ENCODE results near the gene C4BPB. TPM values are rescaled to one million over a fixed set of nuclear protein-coding genes. Genes with fewer than 3 reads are reported as not detected.

Gene C4BPB
- total and polyA plus RNA-seq, 2 of the 4 experiments (the other 2 are of a cell fraction), result not detected

GRCh38 chr1:207047505-207047904 lies 41.2 kb upstream of the C4BPB start:
- no peak overlapping the region for H4K8ac ChIP-seq (ENCODE audit: low read depth in 2 of 2, low read length in 2 of 2)
- H3K36me3 ChIP-seq (ENCODE audit: control insufficient read depth, insufficient read depth, low read length), result peaks cover 7% of the 10 kb centered on the region
- intact Hi-C loops (cut with micrococcal nuclease) (no loop called here), dilution Hi-C loops (cut with HindIII; ENCODE audit: low sequenced_read_pairs, unreplicated experiment) (no loop called here), in situ Hi-C loops (cut with MboI; ENCODE audit: low sequenced_read_pairs) (no loop called here)
- no peak overlapping the region for H2BK5ac ChIP-seq (ENCODE audit: low read depth, low read length, poor library complexity, severe bottlenecking)
- H3K4me1 ChIP-seq (ENCODE audit: control insufficient read depth, insufficient read depth, low read length), result peaks cover 4% of the 10 kb centered on the region; the same call in 1 of the 2 replicates
- no peak overlapping the region for H3K27ac ChIP-seq (ENCODE audit: insufficient read depth, low read length)
- no peak for DNase-seq
- H3K4ac ChIP-seq (ENCODE audit: low read depth, low read length), result no peak overlapping the region
- no peak overlapping the region for H3K56ac ChIP-seq (ENCODE audit: extremely low read depth, insufficient read depth, low read length)
- no peak for ATAC-seq (ENCODE audit: low read depth)
- ChIA-PET CTCF (no interaction called here), POLR2A (ENCODE audit: unreplicated experiment) (no interaction called here)
- H2AK5ac ChIP-seq (ENCODE audit: low read depth, low read length), result no peak overlapping the region
- H2BK15ac ChIP-seq (ENCODE audit: low read depth, low read length), result no peak overlapping the region
- no peak overlapping the region for H3K23ac ChIP-seq (ENCODE audit: low read depth, low read length)
- BruUV-seq (replicated peaks), result TSS peak; percentile 9
- WGBS, 2 experiments (ENCODE audit: extremely low coverage in 2 of 2, insufficient read length in 1 of 2), result no CpG with 5 or more reads among the region's 1 CpG
- no peaks in the 10 kb centered on the region for H3K27me3 ChIP-seq (ENCODE audit: control insufficient read depth, insufficient read depth, low read length)
- H2BK120ac ChIP-seq (ENCODE audit: low read depth, low read length), result no peak overlapping the region
- no peak overlapping the region for H2AK9ac ChIP-seq (replicated peaks; ENCODE audit: low read depth, low read length, poor library complexity)
- no peaks in the 10 kb centered on the region for H3K9me3 ChIP-seq (ENCODE audit: control insufficient read depth, insufficient read depth, low read length)
- H4K5ac ChIP-seq (ENCODE audit: low read depth, low read length), result no peak overlapping the region
- H4K20me1 ChIP-seq (ENCODE audit: insufficient read depth, low read length), result peaks cover 10% of the 10 kb centered on the region; the same call in 1 of the 2 replicates
- no peak overlapping the region for H3K14ac ChIP-seq (replicated peaks; ENCODE audit: low read depth, low read length)
- peaks cover 7% of the 10 kb centered on the region for H3K9me1 ChIP-seq (ENCODE audit: insufficient read depth, low read length)
- no peak overlapping the region for H2BK20ac ChIP-seq (ENCODE audit: low read depth, low read length)
- no peak overlapping the region for H3K18ac ChIP-seq (ENCODE audit: low read depth, low read length)
- H4K91ac ChIP-seq (ENCODE audit: insufficient read depth, low read depth, low read length), result no peak overlapping the region
- no peak overlapping the region for H3K4me3 ChIP-seq (ENCODE audit: insufficient read depth, low read depth, low read length)
- no peak overlapping the region for H3K4me2 ChIP-seq (ENCODE audit: low read depth, low read length)
- H3K9ac ChIP-seq (ENCODE audit: low read depth, low read length), result no peak overlapping the region
- no peak overlapping the region for H2AFZ ChIP-seq (replicated peaks; ENCODE audit: low read length, poor library complexity)
- peaks cover 13 to 34% of the 10 kb centered on the region in 2 experiments for H3K79me1 ChIP-seq (ENCODE audit: low read depth in 1 of 2, low read length in 2 of 2)
- TF ChIP-seq CEBPB (IDR thresholded peaks at IDR 0.05; ENCODE audit: low read depth, low read length) (no peak), CTCF (conservative IDR thresholded peaks at IDR 0.05; ENCODE audit: low read depth, low read length) (no peak), POLR2A (IDR thresholded peaks at IDR 0.05; ENCODE audit: low read depth, low read length) (no peak), MAFK (IDR thresholded peaks at IDR 0.05; ENCODE audit: low read depth, low read length) (no peak), RFX5 (IDR thresholded peaks at IDR 0.05; ENCODE audit: low read depth, low read length) (no peak), BHLHE40 (IDR thresholded peaks at IDR 0.05; ENCODE audit: low read depth, low read length) (no peak), ELK1 (IDR thresholded peaks at IDR 0.05; ENCODE audit: borderline replicate concordance, low read depth, low read length) (no peak), RCOR1 (IDR thresholded peaks at IDR 0.05; ENCODE audit: insufficient replicate concordance, low read length) (no peak), MAZ (IDR thresholded peaks at IDR 0.05; ENCODE audit: borderline replicate concordance, low read depth, low read length) (no peak), NFE2L2 (IDR thresholded peaks at IDR 0.05; ENCODE audit: low read depth, low read length) (no peak), USF2 (IDR thresholded peaks at IDR 0.05; ENCODE audit: low read depth, low read length) (no peak), SMC3 (IDR thresholded peaks at IDR 0.05; ENCODE audit: low read depth, low read length) (no peak), RAD21 (IDR thresholded peaks at IDR 0.05; ENCODE audit: low read length) (no peak), MXI1 (IDR thresholded peaks at IDR 0.05; ENCODE audit: borderline replicate concordance, low read depth, low read length) (no peak), FOS (IDR thresholded peaks at IDR 0.05; ENCODE audit: low read depth, low read length) (no peak), CHD1 (IDR thresholded peaks at IDR 0.05; ENCODE audit: low read depth, low read length) (no peak)
